Aorta (tissue), 5 donors: ENCODE results near the gene SLC39A1. TPM values are rescaled to one million over a fixed set of nuclear protein-coding genes. Genes with fewer than 3 reads are reported as not detected.
"Not testable (repeated sequence)": the region's sequence is repeated elsewhere in the genome, so short reads cannot be mapped to it uniquely, and the experiment has no call there.

ENCODE experiments used
- ATAC-seq: fragments of 200-7000 bp; cut with Tn5 transposase; one replicate; pipeline ENCODE4 v1.9.1; 2022; ENCODE audit warnings: moderate library complexity; ENCODE audit not compliant: low FRiP score
- DNase-seq, 2 donors: peaks; one replicate each; pipeline ENCODE4 v3.0.0-alpha.2; 2020
- H3K27ac ChIP-seq, 2 donors: one replicate each; pipeline ENCODE4 v1.5.1; 2013; ENCODE audit warnings: low read length in 2 of 2, mild to moderate bottlenecking in 2 of 2, moderate library complexity in 2 of 2, control low read depth in 1 of 2, inconsistent platforms in 1 of 2, low read depth in 1 of 2
- H3K27me3 ChIP-seq, 2 donors: one replicate each; pipeline ENCODE4 v1.6.1; 2013; ENCODE audit warnings: control low read depth in 1 of 2, low read length in 1 of 2, mild to moderate bottlenecking in 1 of 2, moderate library complexity in 1 of 2; ENCODE audit not compliant: insufficient read depth in 2 of 2, control insufficient read depth in 1 of 2
- H3K36me3 ChIP-seq, 2 donors: one replicate each; pipeline ENCODE4 v1.6.1; 2013; ENCODE audit warnings: control low read depth in 1 of 2, low read length in 1 of 2, mild to moderate bottlenecking in 1 of 2; ENCODE audit not compliant: insufficient read depth in 2 of 2, control insufficient read depth in 1 of 2
- H3K4me1 ChIP-seq, 2 donors: one replicate each; pipeline ENCODE4 v1.6.1; 2013; ENCODE audit warnings: low read length in 2 of 2, control low read depth in 1 of 2, mild to moderate bottlenecking in 1 of 2, moderate library complexity in 1 of 2; ENCODE audit not compliant: insufficient read depth in 2 of 2, control insufficient read depth in 1 of 2
- H3K4me3 ChIP-seq, 2 donors: one replicate each; pipeline ENCODE4 v1.5.1; 2013; ENCODE audit warnings: low read length in 2 of 2, control low read depth in 1 of 2, mild to moderate bottlenecking in 1 of 2
- H3K9me3 ChIP-seq: one replicate; pipeline ENCODE4 v1.6.1; 2013; ENCODE audit warnings: mild to moderate bottlenecking, low read length; ENCODE audit not compliant: control insufficient read depth
- WGBS, 2 donors: extraction: QIAGEN DNeasy Blood & Tissue Kit; methylation state at CpG; one replicate each; pipeline ENCODE4 v1.1.7; 2013; 5-methylcytosine and 5-hydroxymethylcytosine counted together
- intact Hi-C, 2 donors: fragments of 100-400 bp; cut with DNase I; formaldehyde crosslinking; loops; one replicate each; pipeline versions ENCODE4 v1.14.2 to v1.15.0; 2022
- microRNA-seq, 2 donors: library from miRNA; unstranded; fragments of <30 nt; microRNA quantifications; one replicate each; pipeline ENCODE4 v1.2.0, GENCODE V29; 2020
- polyA plus RNA-seq, 2 donors: library from polyadenylated mRNA; stranded (reverse); fragments of 200-250 nt; gene quantifications; one replicate each; pipeline ENCODE4 v1.2.3, GENCODE V29; 2013
- total RNA-seq, 2 donors: library from RNA; stranded (reverse); fragmentation: NEBNext Ultra II Directional; extraction: Animal tissue kit (Norgen Biotek cat#: 25700); gene quantifications; one replicate each; pipeline ENCODE4 v1.2.1, GENCODE V29; 2021
- donor health status: healthy with polysubstance abuse.
- donor health status: Bipolar disorder and iron deficiency.
- donor health status: DM: no; HTN: no; CAD: no.
- donor health status: DM: no; HTN: no; CAD: no.
- donor health status: DM: yes; HTN: yes; CAD: no.

SLC39A1 gene
- total and polyA plus RNA-seq, 4 donors, result 54.5 to 96.7 (median 90.0) TPM

GRCh38 chr1:153910560-153910959 lies 52.8 kb downstream of the SLC39A1 start:
- DNase-seq, intact Hi-C loops, H3K4me3 ChIP-seq, H3K27me3 ChIP-seq, ATAC-seq, H3K9me3 ChIP-seq, H3K36me3 ChIP-seq, H3K4me1 ChIP-seq, H3K27ac ChIP-seq: not testable (repeated sequence)
- WGBS, 2 donors, result 80 to 82% methylated on average over 6 of the region's 6 CpGs

Small RNA genes within 50 kb of the gene (microRNA-seq; reads per million reads assigned to microRNA genes)
- gene MIR6737, result 0 to 3.0 reads per million in 2 donors

Other genes starting within 250 kb of the SLC39A1 start
- 10 to 100 TPM; 52.2 to 76.7 TPM for gene INTS3, start 235.5 kb downstream of the SLC39A1 start, total RNA-seq
- gene INTS3, start 235.5 kb downstream of the SLC39A1 start, polyA plus RNA-seq, result 100 to 1,000 TPM in 1 of 2 donors, 10 to 100 TPM in 1; 10.9 to 101 TPM
- 10 to 100 TPM; 52.4 to 54.5 TPM for gene SLC27A3, start 188.1 kb downstream of the SLC39A1 start, total RNA-seq
- gene SLC27A3, start 188.1 kb downstream of the SLC39A1 start, polyA plus RNA-seq, result 100 to 1,000 TPM in 1 of 2 donors, 10 to 100 TPM in 1; 26.3 to 166 TPM
- 10 to 100 TPM; 52.3 to 67.8 TPM for gene GATAD2B, start 40.6 kb downstream of the SLC39A1 start, total RNA-seq
- 1 to 10 TPM; 6.4 to 7.8 TPM for gene GATAD2B, start 40.6 kb downstream of the SLC39A1 start, polyA plus RNA-seq
- gene DENND4B, start 16.8 kb downstream of the SLC39A1 start, total RNA-seq, result 10 to 100 TPM; 45.7 to 94.7 TPM
- gene DENND4B, start 16.8 kb downstream of the SLC39A1 start, polyA plus RNA-seq, result 10 to 100 TPM in 1 of 2 donors, 1 to 10 TPM in 1; 6.6 to 34.6 TPM
- 10 to 100 TPM; 31.2 to 49.7 TPM for gene CRTC2, start 4.9 kb downstream of the SLC39A1 start, total RNA-seq
- gene CRTC2, start 4.9 kb downstream of the SLC39A1 start, polyA plus RNA-seq, result 10 to 100 TPM; 14.4 to 71.0 TPM
- gene CREB3L4, start 4.4 kb upstream of the SLC39A1 start, total RNA-seq, result 1 to 10 TPM; 5.0 to 8.9 TPM
- 10 to 100 TPM in 1 of 2 donors, 1 to 10 TPM in 1; 1.4 to 10.7 TPM for gene CREB3L4, start 4.4 kb upstream of the SLC39A1 start, polyA plus RNA-seq
- 10 to 100 TPM; 84.8 to 88.3 TPM for gene JTB, start 14.1 kb upstream of the SLC39A1 start, total RNA-seq
- gene JTB, start 14.1 kb upstream of the SLC39A1 start, polyA plus RNA-seq, result 100 to 1,000 TPM; 204 to 227 TPM
- 100 to 1,000 TPM; 127 to 135 TPM for gene RAB13, start 22.8 kb upstream of the SLC39A1 start, total RNA-seq
- 100 to 1,000 TPM; 266 to 643 TPM for gene RAB13, start 22.8 kb upstream of the SLC39A1 start, polyA plus RNA-seq
- 1,000 to 10,000 TPM; 1,406 to 1,521 TPM for gene RPS27, start 27.2 kb upstream of the SLC39A1 start, total RNA-seq
- over 10,000 TPM; 13,485 to 25,693 TPM for gene RPS27, start 27.2 kb upstream of the SLC39A1 start, polyA plus RNA-seq
- under 1 TPM; 0.12 to 0.16 TPM for gene NUP210L, start 191.5 kb upstream of the SLC39A1 start, total RNA-seq
- under 1 TPM in 1 of 2 donors, not detected in 1; 0.15 TPM for gene NUP210L, start 191.5 kb upstream of the SLC39A1 start, polyA plus RNA-seq
- 100 to 1,000 TPM; 182 to 186 TPM for gene TPM3, start 228.6 kb upstream of the SLC39A1 start, total RNA-seq
- 100 to 1,000 TPM in 1 of 2 donors, 10 to 100 TPM in 1; 79.7 to 138 TPM for gene TPM3, start 228.6 kb upstream of the SLC39A1 start, polyA plus RNA-seq
- gene CFAP141, start 242.8 kb upstream of the SLC39A1 start, total RNA-seq, result not detected
- not detected for gene CFAP141, start 242.8 kb upstream of the SLC39A1 start, polyA plus RNA-seq